CD1c-positive myeloid dendritic cell (primary cell): ENCODE data around the gene ALDH1A2.
A peak's percentile ranks its signal among the peaks of the same experiment; 100 is the strongest.
"Not testable (repeated sequence)": the region's sequence is repeated elsewhere in the genome, so short reads cannot be mapped to it uniquely, and the experiment has no call there.

ENCODE experiments used
- DNase-seq: peaks from one replicate; pipeline ENCODE4 v3.0.0-alpha.2; 2016; ENCODE audit errors: extremely low spot score

The ALDH1A2 gene

DNA sequence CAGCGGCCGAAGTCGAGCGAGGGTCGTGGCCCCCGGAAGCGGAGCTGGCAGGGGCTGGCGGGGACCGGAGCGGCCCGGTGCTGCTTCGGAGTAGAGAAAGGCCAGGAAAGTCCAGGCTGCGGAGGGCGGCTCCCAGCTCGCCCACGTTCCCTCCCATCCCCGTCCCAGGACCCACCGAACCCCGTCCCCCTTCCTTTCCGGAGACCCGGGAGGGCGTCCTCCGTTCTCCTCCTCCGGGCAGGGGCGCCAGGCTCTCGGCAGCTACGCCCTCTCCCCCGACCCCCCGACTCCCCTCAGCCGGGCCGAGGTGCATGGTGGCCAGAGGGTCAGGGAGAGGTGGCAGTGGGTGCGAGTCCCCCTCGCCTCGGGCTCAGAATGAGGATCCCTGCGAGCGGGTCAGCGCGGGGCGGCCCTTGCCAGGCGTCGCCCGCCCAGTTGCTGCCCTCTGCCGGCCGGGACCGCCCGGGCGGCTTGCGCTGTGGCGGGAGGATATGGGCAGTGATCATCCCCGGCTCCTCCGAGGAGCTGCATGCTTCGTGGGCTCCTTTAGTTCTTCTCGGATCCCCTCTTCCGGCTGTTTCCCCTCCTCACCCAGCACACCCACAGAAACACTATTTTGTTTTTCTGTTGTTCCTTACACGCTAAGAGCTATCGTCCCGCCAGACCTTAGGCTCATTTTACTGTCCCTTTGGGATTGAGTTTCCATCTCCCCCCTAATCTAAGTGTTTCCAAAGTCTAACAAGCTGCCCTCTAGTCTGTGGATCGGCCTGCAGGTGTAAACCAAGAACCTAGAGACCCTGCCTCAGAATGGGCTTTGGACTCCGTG, 744 bp upstream of the ALDH1A2 start:
- peak; percentile 84 for DNase-seq

DNA sequence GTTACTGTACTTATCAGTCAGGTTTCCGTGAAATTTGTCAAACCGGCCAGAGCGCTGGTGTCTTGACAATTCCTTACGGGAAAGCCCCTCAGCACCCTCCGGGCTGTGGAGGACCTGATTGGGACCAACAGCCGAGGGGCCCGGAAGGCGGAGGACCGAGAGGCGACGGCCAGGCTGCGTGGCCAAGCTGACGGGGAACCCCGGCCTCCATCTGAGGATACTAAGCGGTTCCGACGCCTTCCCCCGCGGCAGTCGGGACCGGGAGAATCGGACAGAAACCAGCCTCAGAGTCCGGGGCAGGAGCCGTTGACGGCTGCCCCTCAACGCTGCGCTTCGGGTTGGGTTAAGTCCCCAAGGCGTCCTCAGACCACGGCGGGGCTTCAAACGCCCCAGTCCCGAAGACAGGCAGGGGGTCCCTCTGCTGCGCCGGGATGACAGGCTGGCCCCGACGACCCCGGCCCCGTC, 499 bp downstream of the ALDH1A2 start:
- peak; percentile 41 for DNase-seq

DNA sequence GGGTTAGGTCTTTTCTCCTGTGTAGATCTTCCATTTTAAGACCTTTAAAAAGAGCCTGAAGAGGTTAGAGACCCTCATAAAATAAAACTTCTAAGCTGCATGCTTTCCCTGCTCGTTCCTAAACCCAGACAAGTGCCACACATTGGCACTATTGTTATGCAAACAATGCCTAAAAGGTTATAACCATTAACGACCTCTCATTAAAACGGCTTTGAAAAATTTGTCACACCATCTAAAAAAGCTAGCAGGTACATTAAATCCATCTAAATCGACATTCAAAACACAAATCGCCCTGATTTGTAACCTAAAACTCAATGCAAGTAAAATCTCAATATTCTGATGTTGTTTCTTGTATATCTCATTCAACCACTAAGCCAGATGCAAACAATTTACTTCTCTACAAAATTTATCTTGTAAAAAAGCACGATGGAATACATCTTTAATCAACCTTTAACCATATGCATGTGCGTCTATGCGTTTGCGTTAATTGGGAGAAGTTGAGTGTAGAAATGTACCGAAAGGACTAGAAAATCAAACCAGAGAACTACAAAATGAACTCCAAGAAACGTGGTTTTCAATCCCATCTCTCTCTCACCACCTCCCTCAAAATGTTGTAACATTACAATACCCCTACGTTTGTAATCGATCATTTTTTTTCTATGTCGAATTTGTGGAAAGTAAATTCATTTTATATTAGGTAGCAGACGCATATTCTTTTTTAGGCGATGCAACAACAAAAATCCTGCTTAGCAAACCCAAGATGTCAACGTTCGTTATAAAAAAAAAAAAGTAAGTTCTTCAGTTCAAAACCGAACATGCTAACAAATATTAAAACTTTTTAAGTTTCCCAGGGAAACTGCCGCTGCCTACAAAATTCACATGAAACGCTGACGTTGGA, 1.2 kb downstream of the ALDH1A2 start:
- no peak for DNase-seq

- DNase-seq, result no peak
These were observed 1.9 kb downstream of the ALDH1A2 start for GRCh38 chr15:58063614-58064013.

DNA sequence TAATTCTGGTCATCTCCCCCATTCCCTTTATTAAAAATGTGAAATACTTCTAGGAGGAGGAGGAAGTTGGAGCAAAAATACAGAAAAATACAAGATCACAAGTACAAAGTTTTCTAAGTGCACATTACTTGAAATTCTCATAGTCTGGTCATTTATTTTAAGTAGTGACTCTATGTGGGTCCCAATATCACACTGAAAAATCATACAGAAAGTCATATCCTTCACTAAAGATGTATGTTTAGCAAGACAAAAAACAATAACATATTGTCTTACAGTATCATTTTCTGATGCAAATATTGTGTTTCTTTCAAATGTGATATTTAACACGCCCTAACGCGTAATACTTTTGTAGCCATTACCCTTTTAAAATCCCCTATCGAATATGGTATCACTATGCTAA, 2.5 kb downstream of the ALDH1A2 start:
- DNase-seq, result no peak

DNA sequence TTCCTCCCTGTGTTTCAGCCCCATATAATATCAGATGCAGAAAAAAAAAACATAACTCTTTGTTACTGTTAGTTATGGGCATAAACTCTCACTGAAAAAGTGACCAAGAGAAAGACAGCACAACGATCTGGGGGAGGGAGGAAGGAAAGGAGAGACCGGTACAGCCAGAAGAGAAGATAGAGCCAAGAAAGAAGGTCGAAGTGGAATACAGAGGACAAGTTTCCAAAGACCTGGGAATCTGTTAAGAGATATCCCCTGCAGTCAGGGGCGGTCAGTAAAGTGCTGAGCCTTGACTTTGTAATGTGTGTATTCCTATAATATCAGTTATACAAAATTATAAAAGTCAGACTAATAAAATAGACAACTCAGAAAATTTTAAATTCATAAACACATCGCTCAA, 3.3 kb downstream of the ALDH1A2 start:
- no peak for DNase-seq

GRCh38 chr15:58060575-58060974, 4.9 kb downstream of the ALDH1A2 start:
- no peak for DNase-seq

DNA sequence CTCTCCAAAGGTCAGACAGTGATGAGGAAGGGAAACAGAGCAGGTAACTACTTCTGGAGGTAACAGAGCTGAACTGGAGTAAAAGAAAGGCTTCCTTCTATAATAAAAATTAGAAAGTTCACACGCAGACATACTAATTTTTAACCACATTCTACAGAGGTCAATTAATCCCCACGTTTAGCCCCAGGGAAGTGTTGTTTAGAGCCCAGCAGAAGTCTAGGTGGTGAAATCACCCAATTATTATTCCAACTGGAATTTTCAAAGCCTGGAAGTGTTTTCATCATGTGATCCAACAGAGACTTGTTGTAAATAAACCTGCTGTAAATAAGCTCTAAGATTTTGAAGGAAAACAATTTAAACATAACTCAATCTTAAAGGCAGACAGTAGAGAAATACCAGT, 6.8 kb downstream of the ALDH1A2 start:
- no peak for DNase-seq

DNA sequence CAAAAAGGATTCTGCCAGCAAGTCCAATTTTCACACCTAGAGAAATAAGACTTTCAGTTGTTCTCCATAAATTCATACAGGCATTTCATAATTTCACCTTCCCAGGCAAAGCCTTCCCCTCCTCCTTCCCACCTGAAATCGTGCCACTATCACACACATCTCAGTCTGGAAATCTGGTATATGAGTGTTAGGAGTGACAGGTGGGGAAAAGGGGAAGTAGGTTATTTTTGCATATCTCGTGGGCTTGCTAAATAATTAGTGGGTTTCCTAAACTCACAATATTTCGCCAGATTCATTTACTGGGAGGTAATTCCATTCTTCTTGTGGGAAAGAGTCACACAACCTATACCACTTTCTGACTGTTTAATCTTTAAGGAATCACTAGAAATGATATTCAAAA, 7.4 kb downstream of the ALDH1A2 start:
- peak; percentile 27 for DNase-seq

- no peak for DNase-seq
These were observed 8.0 kb downstream of the ALDH1A2 start for GRCh38 chr15:58057559-58057958.

GRCh38 chr15:58056015-58056414, 9.5 kb downstream of the ALDH1A2 start:
- DNase-seq, result no peak

- DNase-seq, result no peak
These were observed 12.0 kb downstream of the ALDH1A2 start for GRCh38 chr15:58053315-58054153.

DNA sequence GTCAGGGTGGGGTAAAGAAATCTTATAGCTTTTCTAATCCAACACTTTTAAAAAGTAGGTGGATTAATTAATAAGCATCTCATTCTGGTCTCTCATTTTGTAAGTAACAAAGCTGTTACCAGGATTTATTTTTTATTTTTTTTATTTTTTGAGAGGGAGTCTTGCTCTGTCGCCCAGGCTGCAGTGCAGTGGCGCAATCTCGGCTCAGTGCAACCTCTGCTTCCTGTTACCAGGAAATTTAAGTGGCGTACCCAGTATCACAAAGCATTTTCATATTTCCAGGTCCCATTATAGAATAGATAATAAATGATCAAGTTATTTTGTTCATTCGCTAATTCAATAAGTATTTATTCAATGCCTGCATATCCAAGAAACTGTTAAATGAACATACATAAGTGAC, 13.2 kb downstream of the ALDH1A2 start:
- DNase-seq, result no peak

GRCh38 chr15:58049520-58050227, 15.8 kb downstream of the ALDH1A2 start:
- no peak for DNase-seq

DNA sequence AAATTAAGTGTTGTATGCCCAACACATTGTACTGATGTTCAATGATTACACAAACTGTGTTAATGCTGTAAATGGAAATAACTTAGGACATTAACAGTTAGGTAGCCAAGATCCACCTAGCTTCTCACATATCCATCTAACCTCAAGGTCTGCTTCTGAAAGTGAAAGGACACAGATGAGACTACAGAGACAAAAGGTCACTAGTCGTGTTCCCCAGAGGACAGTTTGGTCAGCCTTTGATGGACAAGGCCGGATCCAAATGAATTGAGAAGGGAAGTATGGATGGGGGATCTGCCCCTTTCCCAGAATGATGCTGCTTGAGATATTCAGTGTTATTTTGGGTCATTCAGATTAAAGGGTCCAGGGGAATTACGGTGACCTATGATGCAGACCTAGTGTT, 17.2 kb downstream of the ALDH1A2 start:
- no peak for DNase-seq

DNA sequence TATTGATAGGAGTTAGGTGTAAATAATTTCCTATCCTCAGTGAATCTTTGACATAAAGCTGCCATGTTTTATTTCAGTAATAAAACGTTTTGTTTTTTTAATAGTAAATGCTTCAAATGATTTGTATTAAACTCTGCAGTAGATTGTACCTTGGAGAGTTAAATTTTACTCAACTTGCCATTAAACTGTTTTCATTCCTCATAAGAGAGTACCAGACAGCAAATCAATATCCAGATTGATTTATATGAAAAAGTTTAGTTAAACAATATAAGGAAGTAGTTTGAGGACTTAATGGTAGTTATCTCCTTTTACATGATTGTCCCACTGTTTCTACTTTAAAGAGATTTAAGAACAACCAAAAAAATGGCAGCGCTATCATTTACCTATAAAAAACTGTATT, 18.4 kb downstream of the ALDH1A2 start:
- DNase-seq, result no peak

DNA sequence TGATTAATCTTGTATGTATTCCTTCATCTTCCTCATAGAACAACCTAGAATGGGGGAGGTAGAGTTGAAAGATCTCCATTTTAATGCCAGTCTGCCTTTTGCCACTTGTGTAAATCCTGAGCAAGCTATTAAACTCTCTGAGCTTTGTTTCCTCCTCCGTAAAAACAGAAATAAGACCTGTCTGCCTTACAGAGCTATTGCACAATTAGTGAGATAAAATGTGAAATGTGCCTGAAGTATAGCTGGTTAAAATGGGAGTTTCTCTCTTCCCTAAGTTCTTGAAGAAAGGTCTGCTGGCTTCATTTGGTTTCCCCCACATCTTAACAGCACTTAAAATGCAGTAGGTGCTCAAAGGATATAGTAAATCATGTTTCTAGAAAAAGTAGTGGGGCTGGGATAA, 19.0 kb downstream of the ALDH1A2 start:
- peak; percentile 28 for DNase-seq

DNA sequence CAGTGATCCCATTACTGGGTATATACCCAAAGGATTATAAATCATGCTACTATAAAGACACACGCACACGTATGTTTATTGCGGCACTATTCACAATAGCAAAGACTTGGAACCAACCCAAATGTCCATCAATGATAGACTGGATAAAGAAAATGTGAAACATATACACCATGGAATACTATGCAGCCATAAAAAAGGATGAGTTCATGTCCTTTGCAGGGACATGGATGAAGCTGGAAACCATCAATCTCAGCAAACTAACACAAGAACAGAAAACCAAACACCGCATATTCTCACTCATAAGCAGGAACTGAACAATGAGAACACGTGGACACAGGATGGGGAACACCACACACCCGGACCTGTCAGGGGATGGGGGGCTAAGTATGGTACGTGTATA, 20.1 kb downstream of the ALDH1A2 start:
- DNase-seq, result not testable (repeated sequence)

- no peak for DNase-seq
These were observed 21.0 kb downstream of the ALDH1A2 start for GRCh38 chr15:58044551-58044950.

DNA sequence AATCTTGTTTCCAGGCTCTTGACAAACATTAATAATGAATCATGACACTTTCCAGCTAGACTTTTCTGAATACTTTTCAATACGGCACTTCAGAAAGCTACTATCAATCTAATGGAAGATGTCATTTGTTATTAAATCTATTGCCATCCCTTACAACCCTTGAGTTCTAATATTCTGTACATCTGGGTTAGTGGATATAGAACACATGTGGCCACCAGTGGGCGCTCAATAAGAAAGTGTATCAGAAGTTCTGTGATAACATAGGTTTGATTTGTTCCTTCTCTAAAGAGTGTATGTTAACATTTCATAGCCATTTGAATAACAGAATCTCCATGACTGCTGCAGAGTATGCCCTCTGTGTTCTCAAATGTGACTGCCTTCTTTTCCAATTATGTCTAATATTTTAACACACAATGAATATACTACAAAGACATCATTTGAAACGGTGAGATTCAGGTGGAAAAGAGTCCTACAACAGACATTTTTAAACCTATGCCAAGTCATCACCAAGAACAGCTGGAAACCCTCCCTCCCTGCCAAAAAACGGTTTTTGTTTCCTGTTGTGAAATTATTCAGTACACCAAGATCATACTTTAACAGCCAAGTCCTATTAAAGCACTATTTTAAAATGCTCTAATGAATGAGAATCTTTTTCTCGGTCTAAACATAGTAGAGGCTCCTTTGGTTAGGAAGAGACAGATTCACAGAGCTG, 22.2 kb downstream of the ALDH1A2 start:
- DNase-seq, result peak; percentile 66

DNA sequence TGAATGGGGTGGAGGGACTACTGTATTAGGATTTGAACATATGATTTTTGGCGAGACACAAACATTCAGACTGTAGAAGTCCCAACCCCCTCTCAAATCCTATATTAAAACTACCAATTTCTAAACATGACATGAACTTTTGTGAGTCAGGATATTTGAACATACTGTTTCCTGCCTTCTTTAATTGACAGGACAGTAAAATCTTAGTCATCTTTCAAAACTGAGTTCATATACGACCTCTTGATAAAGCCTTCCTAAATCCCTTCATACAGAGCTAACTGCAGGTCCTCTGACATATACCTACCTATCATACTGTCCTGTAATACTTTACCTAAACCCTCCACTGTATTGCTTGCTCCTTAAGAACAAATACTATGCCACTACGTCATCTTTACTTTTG, 23.5 kb downstream of the ALDH1A2 start:
- DNase-seq, result no peak
